HG02759 (cell line): ENCODE results near the gene MARK4.
"Not testable (repeated sequence)": the region's sequence is repeated elsewhere in the genome, so short reads cannot be mapped to it uniquely, and the experiment has no call there.

Experiments used
- ATAC-seq: cut with Tn5 transposase; IDR thresholded peaks from one replicate; pipeline ENCODE4 v1.9.1; 2021; ENCODE audit warnings: mild to moderate bottlenecking, moderate library complexity; ENCODE audit not compliant: unreplicated experiment

Gene MARK4

GRCh38 chr19:45250832-45251451, at the start of gene MARK4:
TSS of gene MARK4 (plus strand) at chr19:45251271. CDS start at chr19:45251589, 318 bp downstream.
- peak; percentile 67 for ATAC-seq

- ATAC-seq, result no peak
Measured at GRCh38 chr19:45202637-45203036, 48.4 kb upstream of the MARK4 start.

- ATAC-seq, result no peak
Measured at GRCh38 chr19:45205810-45206209, 45.3 kb upstream of the MARK4 start.

- no peak for ATAC-seq
Measured at GRCh38 chr19:45206328-45206727, 44.7 kb upstream of the MARK4 start.

- ATAC-seq, result no peak
Measured at GRCh38 chr19:45211751-45212381, 39.2 kb upstream of the MARK4 start.

GRCh38 chr19:45213031-45213430, 38.0 kb upstream of the MARK4 start:
- ATAC-seq, result no peak

GRCh38 chr19:45215391-45216191, 35.5 kb upstream of the MARK4 start:
- ATAC-seq, result no peak

- ATAC-seq, result no peak
Measured at GRCh38 chr19:45216667-45217066, 34.4 kb upstream of the MARK4 start.

GRCh38 chr19:45217193-45217956, 33.7 kb upstream of the MARK4 start:
- no peak for ATAC-seq

- ATAC-seq, result no peak
Measured at GRCh38 chr19:45217957-45218334, 33.1 kb upstream of the MARK4 start.

GRCh38 chr19:45218426-45218825, 32.6 kb upstream of the MARK4 start:
- no peak for ATAC-seq

GRCh38 chr19:45218911-45219743, 31.9 kb upstream of the MARK4 start:
- no peak for ATAC-seq

- ATAC-seq, result no peak
Measured at GRCh38 chr19:45222724-45223123, 28.3 kb upstream of the MARK4 start.

- no peak for ATAC-seq
Measured at GRCh38 chr19:45223879-45224278, 27.2 kb upstream of the MARK4 start.

GRCh38 chr19:45224645-45225044, 26.4 kb upstream of the MARK4 start:
- no peak for ATAC-seq

GRCh38 chr19:45229056-45229455, 22.0 kb upstream of the MARK4 start:
- not testable (repeated sequence) for ATAC-seq

- no peak for ATAC-seq
Measured at GRCh38 chr19:45231891-45232290, 19.2 kb upstream of the MARK4 start.

GRCh38 chr19:45234089-45234869, 16.8 kb upstream of the MARK4 start:
- ATAC-seq, result no peak

- ATAC-seq, result no peak
Measured at GRCh38 chr19:45235485-45235884, 15.6 kb upstream of the MARK4 start.

- ATAC-seq, result no peak
Measured at GRCh38 chr19:45238556-45238955, 12.5 kb upstream of the MARK4 start.
